Erythroblast (primary cell): Measurements from ENCODE around the gene SCN3A.

Experiments
- GATA1 ChIP-seq: IDR thresholded peaks from 2 replicates; pipeline ENCODE4 v1.6.1; 2011; ENCODE audit warnings: low read depth, mild to moderate bottlenecking, control low read depth, low read length, moderate library complexity
- POLR2A ChIP-seq: IDR thresholded peaks from 2 replicates; pipeline ENCODE4 v1.6.1; 2011; ENCODE audit warnings: mild to moderate bottlenecking, low read length

GRCh38 chr2:165115258-165115657 lies 88.6 kb downstream of the SCN3A start:
- TF ChIP-seq POLR2A: no peak
- no peak for TF ChIP-seq GATA1
